Activated T-helper 17 cell treated with anti-CD3 and anti-CD28 coated beads, Interleukin-2, amount 50 U/mL, for 72 hours (primary cell): Measurements from ENCODE around the gene DCTN2. TPM values are rescaled to one million over a fixed set of nuclear protein-coding genes. Genes with fewer than 3 reads are reported as not detected.
"Not testable (repeated sequence)": the region's sequence is repeated elsewhere in the genome, so short reads cannot be mapped to it uniquely, and the experiment has no call there.

Experiments used
- ATAC-seq: fragments of 150-1000 bp; cut with Tn5 transposase; replicated peaks from 2 replicates; pipeline ENCODE4 v1.10.0; 2021; ENCODE audit warnings: mild to moderate bottlenecking, moderate library complexity
- H3K27ac Mint-ChIP-seq: one replicate; pipeline ENCODE4 v1.8.0; 2022; ENCODE audit warnings: mixed read lengths
- H3K27me3 Mint-ChIP-seq: one replicate; pipeline ENCODE4 v1.8.0; 2022; ENCODE audit warnings: mixed read lengths
- H3K36me3 Mint-ChIP-seq: one replicate; pipeline ENCODE4 v1.8.0; 2022; ENCODE audit warnings: low read depth, mild to moderate bottlenecking, mixed read lengths
- H3K4me1 Mint-ChIP-seq: one replicate; pipeline ENCODE4 v1.8.0; 2022; ENCODE audit warnings: mixed read lengths
- H3K4me3 Mint-ChIP-seq: one replicate; pipeline ENCODE4 v1.8.0; 2022; ENCODE audit warnings: mild to moderate bottlenecking, mixed read lengths
- H3K9me3 Mint-ChIP-seq: one replicate; pipeline ENCODE4 v1.8.0; 2022; ENCODE audit warnings: mixed read lengths
- total RNA-seq, 2 donors: library from RNA; stranded (reverse); gene quantifications; one replicate each; pipeline ENCODE4 v1.2.3, GENCODE V29; 2022

Gene DCTN2
- total RNA-seq: 10 to 100 TPM; 78.5 to 96.4 TPM

- Mint-ChIP-seq H3K27ac (peak within 1 kb of the TSS; percentile 97), H3K4me1 (peaks cover 26% of the 10 kb centered on the region), H3K36me3 (peaks cover 31% of the 10 kb centered on the region), H3K4me3 (peak within 1 kb of the TSS; percentile 91), H3K9me3 (no peaks in the 10 kb centered on the region), H3K27me3 (peaks cover 3% of the 10 kb centered on the region)
- ATAC-seq: peak; percentile 99
These were observed at the start of gene DCTN2 for GRCh38 chr12:57546438-57547287. TSS of gene DCTN2 (minus strand) at chr12:57547192. CDS start at chr12:57547063, 129 bp downstream.

DNA sequence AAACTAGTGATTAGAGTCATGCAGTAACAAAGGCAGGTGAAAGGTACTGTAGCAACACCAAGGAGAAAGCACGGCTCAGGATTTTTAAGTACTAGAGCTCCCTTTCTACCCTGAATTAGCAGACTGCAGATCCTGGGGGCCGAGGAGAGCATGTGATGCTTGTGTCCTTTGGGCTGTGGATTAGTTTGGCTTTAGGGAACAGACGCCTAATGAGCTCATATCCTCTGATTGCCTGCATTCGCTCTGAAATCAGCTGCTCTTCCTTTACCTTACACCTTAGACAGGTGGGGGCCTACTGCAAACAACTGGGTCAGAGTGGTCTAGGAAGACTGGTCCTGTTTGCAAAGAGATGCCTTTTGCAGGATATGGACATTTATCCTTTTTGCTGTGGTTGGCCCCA is 46.2 kb upstream of the DCTN2 start:
- Mint-ChIP-seq H3K27me3 (no peaks in the 10 kb centered on the region), H3K27ac (no peak overlapping the region), H3K4me1 (peaks cover 20% of the 10 kb centered on the region), H3K9me3 (no peaks in the 10 kb centered on the region), H3K4me3 (no peak overlapping the region), H3K36me3 (peaks cover 42% of the 10 kb centered on the region)
- ATAC-seq: no peak

DNA sequence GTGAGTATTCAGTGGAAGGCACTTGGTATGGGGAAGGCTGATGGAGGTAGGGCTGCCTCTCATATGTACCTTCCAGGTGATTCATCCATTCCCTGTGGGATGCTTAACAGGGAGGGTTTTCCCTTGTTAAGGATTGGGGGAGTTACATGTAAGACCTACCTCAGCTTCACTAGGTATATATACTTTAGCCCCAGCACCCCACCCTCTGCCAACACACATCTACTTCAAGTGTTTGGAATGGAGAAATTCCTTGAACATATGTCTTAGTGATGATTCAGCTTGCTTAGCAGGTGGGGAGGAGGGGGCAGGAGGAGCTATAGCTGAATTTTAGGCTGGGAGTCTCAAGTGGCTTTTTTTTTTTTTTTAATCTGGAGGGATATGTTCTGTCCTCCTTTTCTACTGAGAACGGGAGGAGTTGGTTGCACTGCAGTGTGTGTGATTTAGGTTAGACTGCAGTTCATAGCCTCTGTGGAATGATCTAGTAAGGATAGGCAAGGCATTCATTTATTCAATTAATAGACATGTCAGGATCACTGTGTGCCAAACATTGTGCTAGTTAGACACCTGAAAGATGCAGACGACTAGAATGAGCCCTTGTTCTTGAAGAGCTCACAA is 45.7 kb upstream of the DCTN2 start:
- Mint-ChIP-seq H3K9me3 (no peaks in the 10 kb centered on the region), H3K4me3 (peak overlapping the region; percentile 81), H3K36me3 (peaks cover 38% of the 10 kb centered on the region), H3K27me3 (no peaks in the 10 kb centered on the region), H3K4me1 (peaks cover 20% of the 10 kb centered on the region), H3K27ac (peak overlapping the region; percentile 74)
- no peak for ATAC-seq

GRCh38 chr12:57591782-57592325 is 44.9 kb upstream of the DCTN2 start:
- Mint-ChIP-seq H3K27ac (peak overlapping the region; percentile 74), H3K9me3 (no peaks in the 10 kb centered on the region), H3K4me3 (peak overlapping the region; percentile 81), H3K36me3 (peaks cover 30% of the 10 kb centered on the region), H3K27me3 (no peaks in the 10 kb centered on the region), H3K4me1 (peaks cover 20% of the 10 kb centered on the region)
- ATAC-seq: no peak

DNA sequence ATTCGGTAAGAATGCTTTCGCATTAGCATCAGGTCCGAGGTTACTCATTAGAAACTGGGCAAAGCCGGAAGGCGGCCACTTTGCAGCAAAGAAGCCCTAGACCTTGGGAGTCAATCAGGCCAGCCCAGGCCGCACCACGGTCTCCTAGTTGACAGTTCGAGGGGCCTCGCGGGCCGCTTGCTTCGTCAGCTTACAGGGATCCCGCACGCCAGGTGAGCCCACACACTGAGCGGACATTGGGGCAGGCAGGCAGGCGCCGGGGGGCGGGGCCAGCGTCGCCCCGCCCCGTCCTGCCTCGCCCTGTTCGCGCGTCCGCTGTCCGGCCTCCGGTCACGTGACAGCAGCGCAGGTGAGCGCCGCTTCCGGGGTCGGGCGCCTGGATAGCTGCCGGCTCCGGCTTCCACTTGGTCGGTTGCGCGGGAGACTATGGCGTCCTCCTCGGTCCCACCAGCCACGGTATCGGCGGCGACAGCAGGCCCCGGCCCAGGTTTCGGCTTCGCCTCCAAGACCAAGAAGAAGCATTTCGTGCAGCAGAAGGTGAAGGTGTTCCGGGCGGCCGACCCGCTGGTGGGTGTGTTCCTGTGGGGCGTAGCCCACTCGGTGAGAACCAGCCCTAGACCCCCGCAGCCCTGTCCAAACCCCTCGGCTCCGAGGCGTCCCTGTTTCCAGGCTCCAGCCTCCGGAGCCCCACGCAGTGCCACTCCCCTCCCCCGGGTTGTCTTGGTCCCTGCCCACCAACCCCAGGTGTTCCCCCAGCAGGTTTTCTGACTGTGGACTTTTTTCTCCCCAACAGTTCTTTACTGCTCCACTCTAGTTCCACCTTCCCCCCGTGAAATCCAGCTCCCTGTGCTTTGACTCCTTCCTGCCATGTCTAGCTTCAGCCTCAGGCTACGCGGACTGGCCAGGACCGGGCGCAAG is 44.1 kb upstream of the DCTN2 start, which contains the start of gene PIP4K2C:
TSS of gene PIP4K2C (plus strand) at position 329 of the 918 bp plus-strand sequence. CDS start at position 427, 98 bp downstream.
- Mint-ChIP-seq H3K27me3 (no peaks in the 10 kb centered on the region), H3K27ac (peak within 1 kb of the TSS; percentile 74), H3K4me1 (peaks cover 20% of the 10 kb centered on the region), H3K4me3 (peak within 1 kb of the TSS; percentile 81), H3K9me3 (no peaks in the 10 kb centered on the region), H3K36me3 (peaks cover 22% of the 10 kb centered on the region)
- peak; percentile 100 for ATAC-seq

- Mint-ChIP-seq H3K36me3 (peaks cover 16% of the 10 kb centered on the region), H3K4me3 (peak overlapping the region; percentile 81), H3K4me1 (peaks cover 20% of the 10 kb centered on the region), H3K9me3 (no peaks in the 10 kb centered on the region), H3K27me3 (no peaks in the 10 kb centered on the region), H3K27ac (peak overlapping the region; percentile 74)
- no peak for ATAC-seq
These were observed 43.5 kb upstream of the DCTN2 start for GRCh38 chr12:57590479-57590863.

DNA sequence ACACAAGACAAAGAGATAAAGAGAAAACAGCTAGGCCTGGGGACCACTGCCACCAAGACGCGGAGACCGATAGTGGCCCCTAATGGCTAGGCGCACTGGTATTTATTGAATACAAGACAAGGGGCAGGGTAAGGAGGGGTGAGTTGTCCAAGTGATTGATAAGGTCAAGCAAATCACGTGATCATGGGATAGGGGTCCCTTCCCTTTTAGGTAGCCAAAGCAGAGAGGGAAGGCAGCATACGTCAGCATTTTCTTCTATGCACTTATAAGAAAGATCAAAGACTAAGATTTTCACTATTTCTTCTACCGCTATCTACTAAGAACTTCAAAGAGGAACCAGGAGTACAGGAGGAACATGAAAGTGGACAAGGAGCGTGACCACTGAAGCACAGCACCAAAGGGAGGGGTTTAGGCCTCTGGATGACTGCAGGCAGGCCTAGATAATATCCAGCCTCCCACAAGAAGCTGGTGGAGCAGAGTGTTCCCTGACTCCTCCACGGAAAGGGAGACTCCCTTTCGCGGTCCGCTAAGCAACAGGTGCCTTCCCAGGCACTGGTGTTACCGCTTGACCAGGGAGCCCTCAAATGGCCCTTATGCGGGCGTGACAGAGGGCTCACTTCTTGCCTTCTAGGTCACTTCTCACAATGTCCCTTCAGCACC is 42.1 kb upstream of the DCTN2 start:
- not testable (repeated sequence) for H3K36me3 Mint-ChIP-seq, H3K27ac Mint-ChIP-seq, ATAC-seq, H3K27me3 Mint-ChIP-seq, H3K4me3 Mint-ChIP-seq, H3K9me3 Mint-ChIP-seq
- H3K4me1 Mint-ChIP-seq: peaks cover 20% of the 10 kb centered on the region

- no peak overlapping the region for H3K27ac Mint-ChIP-seq
- peaks cover 4% of the 10 kb centered on the region for H3K27me3 Mint-ChIP-seq
- no peak for ATAC-seq
- H3K9me3 Mint-ChIP-seq: no peaks in the 10 kb centered on the region
- peaks cover 16% of the 10 kb centered on the region for H3K4me1 Mint-ChIP-seq
- H3K36me3 Mint-ChIP-seq: no peaks in the 10 kb centered on the region
- H3K4me3 Mint-ChIP-seq: no peak overlapping the region
These were observed 39.9 kb upstream of the DCTN2 start for GRCh38 chr12:57586832-57587429.

DNA sequence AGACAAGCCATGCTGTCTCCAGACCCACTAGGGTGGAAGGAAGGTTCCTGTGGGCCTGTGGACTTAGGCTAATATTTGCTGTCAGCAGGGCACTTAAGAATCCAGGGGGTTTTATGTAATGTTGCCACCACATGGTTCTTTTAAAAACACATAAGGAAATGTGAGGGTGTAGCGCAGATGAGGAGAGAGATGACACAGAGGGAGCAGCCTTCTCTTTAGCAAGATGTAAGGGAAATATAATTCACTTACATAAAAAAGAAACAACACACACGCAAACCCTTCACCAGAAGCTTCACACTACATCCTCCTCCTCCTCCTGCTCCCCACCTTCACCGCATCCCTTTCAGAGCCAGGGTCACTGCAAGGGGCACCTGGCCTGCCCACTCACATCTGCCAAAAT is 39.1 kb upstream of the DCTN2 start:
- Mint-ChIP-seq H3K27ac (no peak overlapping the region), H3K27me3 (peaks cover 4% of the 10 kb centered on the region), H3K4me1 (peaks cover 12% of the 10 kb centered on the region)

DNA sequence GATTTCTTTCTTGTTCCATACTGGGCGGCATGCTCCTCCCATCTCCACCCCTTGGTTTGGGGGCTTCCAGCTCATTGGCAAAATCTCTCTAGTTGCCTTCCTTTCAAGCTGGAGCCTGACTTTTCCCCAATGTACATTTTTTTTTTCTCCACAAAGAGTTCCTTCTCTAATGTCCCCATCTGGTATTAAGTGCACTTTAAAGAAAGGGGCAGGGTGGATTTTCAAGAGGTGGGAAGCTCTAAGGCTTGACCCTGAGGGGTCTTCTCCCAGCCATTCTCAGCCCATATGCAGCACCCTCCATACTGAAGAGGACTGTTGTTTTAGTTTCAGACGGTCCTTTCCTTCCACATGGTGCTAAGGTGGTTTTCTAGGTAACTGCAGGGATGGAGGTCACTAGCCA is 38.2 kb upstream of the DCTN2 start:
- no peaks in the 10 kb centered on the region for H3K9me3 Mint-ChIP-seq
- peaks cover 4% of the 10 kb centered on the region for H3K27me3 Mint-ChIP-seq
- peaks cover 6% of the 10 kb centered on the region for H3K4me1 Mint-ChIP-seq
- no peak overlapping the region for H3K4me3 Mint-ChIP-seq
- ATAC-seq: no peak
- no peaks in the 10 kb centered on the region for H3K36me3 Mint-ChIP-seq
- no peak overlapping the region for H3K27ac Mint-ChIP-seq

More for the DNA sequence above, 39.1 kb upstream of the DCTN2 start:
- H3K9me3 Mint-ChIP-seq: no peaks in the 10 kb centered on the region
- no peak for ATAC-seq
- H3K36me3 Mint-ChIP-seq: no peaks in the 10 kb centered on the region
- H3K4me3 Mint-ChIP-seq: no peak overlapping the region

DNA sequence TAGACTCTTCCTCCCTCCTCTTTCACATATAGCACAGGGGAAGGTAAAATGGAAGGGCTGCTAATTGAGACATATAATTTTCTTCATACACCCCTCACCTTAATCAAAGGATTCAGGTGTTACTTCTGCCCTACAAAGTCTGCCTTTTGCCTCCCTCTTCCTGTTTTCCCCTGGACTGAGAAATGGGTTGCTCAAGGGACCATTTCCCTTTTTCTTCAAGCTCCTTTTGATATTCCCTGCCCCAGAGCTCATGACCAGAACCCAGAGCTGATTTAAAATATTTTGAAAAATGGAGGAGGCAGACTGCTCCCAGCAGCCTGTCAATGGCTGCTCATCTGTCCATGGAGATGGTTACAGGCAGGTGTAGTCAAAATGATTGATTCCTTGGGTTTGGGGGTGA is 37.7 kb upstream of the DCTN2 start:
- Mint-ChIP-seq H3K9me3 (no peaks in the 10 kb centered on the region), H3K4me1 (peaks cover 6% of the 10 kb centered on the region), H3K27ac (no peak overlapping the region), H3K4me3 (no peak overlapping the region), H3K36me3 (no peaks in the 10 kb centered on the region), H3K27me3 (peaks cover 4% of the 10 kb centered on the region)
- no peak for ATAC-seq

GRCh38 chr12:57584050-57584449 is 37.1 kb upstream of the DCTN2 start:
- Mint-ChIP-seq H3K4me1 (peaks cover 6% of the 10 kb centered on the region), H3K27ac (no peak overlapping the region), H3K4me3 (no peak overlapping the region), H3K36me3 (no peaks in the 10 kb centered on the region), H3K27me3 (peaks cover 4% of the 10 kb centered on the region), H3K9me3 (no peaks in the 10 kb centered on the region)
- no peak for ATAC-seq

GRCh38 chr12:57583008-57583831 is 36.2 kb upstream of the DCTN2 start:
- peaks cover 6% of the 10 kb centered on the region for H3K4me1 Mint-ChIP-seq
- peaks cover 4% of the 10 kb centered on the region for H3K27me3 Mint-ChIP-seq
- no peaks in the 10 kb centered on the region for H3K36me3 Mint-ChIP-seq
- H3K4me3 Mint-ChIP-seq: no peak overlapping the region
- H3K27ac Mint-ChIP-seq: no peak overlapping the region
- no peaks in the 10 kb centered on the region for H3K9me3 Mint-ChIP-seq
- ATAC-seq: peak; percentile 98
